Measurements from ENCODE around the gene ITGA5.

ITGA5 gene

GRCh38 chr12:54411391-54412241, 7.5 kb downstream of the ITGA5 start:
- DNase-seq (ENCODE audit: low read depth): no peak

GRCh38 chr12:54409267-54409666, 9.8 kb downstream of the ITGA5 start:
- no peak for DNase-seq (ENCODE audit: low read depth)

GRCh38 chr12:54407183-54407905, 11.7 kb downstream of the ITGA5 start:
- no peak for DNase-seq (ENCODE audit: low read depth)

- DNase-seq (ENCODE audit: low read depth): no peak
These were observed 13.5 kb downstream of the ITGA5 start for GRCh38 chr12:54405573-54405972.

GRCh38 chr12:54405106-54405505, 14.0 kb downstream of the ITGA5 start:
- no peak for DNase-seq (ENCODE audit: low read depth)

- DNase-seq (ENCODE audit: low read depth): peak; percentile 50
These were observed 14.7 kb downstream of the ITGA5 start for GRCh38 chr12:54404061-54405004.

- DNase-seq (ENCODE audit: low read depth): no peak
These were observed 17.9 kb downstream of the ITGA5 start for GRCh38 chr12:54401119-54401518.

- peak; percentile 85 for DNase-seq (ENCODE audit: low read depth)
These were observed 19.9 kb downstream of the ITGA5 start for GRCh38 chr12:54398995-54399793.

- no peak for DNase-seq (ENCODE audit: low read depth)
These were observed 20.8 kb downstream of the ITGA5 start for GRCh38 chr12:54398218-54398617.

- no peak for DNase-seq (ENCODE audit: low read depth)
These were observed 21.9 kb downstream of the ITGA5 start for GRCh38 chr12:54397157-54397556.

GRCh38 chr12:54395545-54395944, 23.5 kb downstream of the ITGA5 start:
- DNase-seq (ENCODE audit: low read depth): no peak

- no peak for DNase-seq (ENCODE audit: low read depth)
These were observed 24.1 kb downstream of the ITGA5 start for GRCh38 chr12:54394986-54395385.

GRCh38 chr12:54394281-54394719, 24.8 kb downstream of the ITGA5 start:
- no peak for DNase-seq (ENCODE audit: low read depth)

GRCh38 chr12:54393743-54394142, 25.3 kb downstream of the ITGA5 start:
- no peak for DNase-seq (ENCODE audit: low read depth)

- DNase-seq (ENCODE audit: low read depth): no peak
These were observed 25.9 kb downstream of the ITGA5 start for GRCh38 chr12:54393207-54393609.

GRCh38 chr12:54392485-54393206, 26.4 kb downstream of the ITGA5 start:
- no peak for DNase-seq (ENCODE audit: low read depth)

GRCh38 chr12:54390668-54391551, 28.2 kb downstream of the ITGA5 start:
- DNase-seq (ENCODE audit: low read depth): peak; percentile 37

GRCh38 chr12:54390176-54390667, 28.8 kb downstream of the ITGA5 start:
- DNase-seq (ENCODE audit: low read depth): no peak

- no peak for DNase-seq (ENCODE audit: low read depth)
These were observed 29.4 kb downstream of the ITGA5 start for GRCh38 chr12:54389607-54390175.
